Stimulated activated CD4-positive, alpha-beta T cell treated with anti-CD3 and anti-CD28 coated beads, Interleukin-2, amount 100 ng/mL, for 4 hours (primary cell): Measurements from ENCODE around the gene KCND2.

Source experiments
- DNase-seq: peaks from one replicate; pipeline ENCODE4 v3.0.0-alpha.2; 2020; ENCODE audit warnings: low read depth

The KCND2 gene

DNA sequence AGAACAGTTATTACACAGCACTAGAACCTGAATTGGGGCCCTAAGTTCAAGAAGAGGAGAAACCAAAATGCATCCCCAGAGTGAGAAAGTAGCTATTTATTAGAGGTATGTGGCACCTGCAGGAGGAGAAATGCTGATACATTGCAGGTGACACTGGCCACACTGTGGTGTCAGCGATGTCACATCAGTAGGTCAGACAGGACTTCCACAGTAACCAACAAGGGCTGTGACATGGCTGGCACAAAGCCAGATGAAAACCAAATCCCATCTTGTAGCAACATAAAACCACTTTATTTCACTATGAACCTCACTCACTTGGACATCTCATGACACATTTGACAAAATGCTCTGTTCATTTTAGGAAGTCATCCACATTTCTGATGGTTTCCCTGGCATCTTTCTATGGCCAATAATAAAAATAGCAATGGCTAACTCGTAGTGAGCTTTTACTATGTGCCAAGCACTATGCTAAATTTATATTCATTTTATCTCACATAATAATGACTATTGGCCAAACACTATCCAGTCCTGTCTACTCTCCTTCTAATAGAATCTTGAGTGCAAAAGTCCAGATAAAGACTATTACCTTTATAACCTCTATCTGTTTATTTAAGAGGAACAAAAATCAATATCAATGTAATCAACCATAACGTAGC is 430.7 kb downstream of the KCND2 start:
- DNase-seq = no peak

DNA sequence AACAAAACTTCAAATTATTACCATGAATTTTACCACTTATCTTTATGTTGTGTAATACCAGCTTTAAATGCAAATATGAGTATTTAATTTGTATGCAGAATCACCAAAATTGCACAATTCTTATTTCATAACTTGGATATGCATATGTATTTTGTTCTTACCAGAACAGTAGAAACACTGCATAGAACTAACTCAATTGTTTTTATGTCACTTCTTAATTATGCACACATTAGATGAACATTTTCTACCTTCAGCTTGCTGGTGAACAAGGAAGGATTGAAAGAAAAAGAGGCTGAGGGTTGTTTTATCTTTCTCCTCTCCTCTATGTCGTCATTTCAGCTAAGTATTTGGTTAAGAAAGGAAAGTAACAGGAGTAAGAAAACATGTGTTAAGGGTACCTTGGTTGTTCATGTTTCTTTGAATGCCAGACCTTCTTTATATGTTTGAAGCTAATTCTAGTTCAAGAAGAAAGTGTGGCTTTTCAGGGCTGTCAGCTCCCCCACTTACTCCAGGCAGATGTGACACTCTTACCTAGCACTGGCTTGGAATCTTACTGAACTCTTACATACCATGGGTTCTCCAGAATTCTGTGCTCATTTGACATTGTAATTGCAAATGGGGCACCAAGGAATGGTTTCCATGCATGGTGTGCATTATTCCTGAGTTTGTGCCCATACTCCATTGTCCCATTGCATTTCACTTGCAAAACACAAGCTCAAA is 436.4 kb downstream of the KCND2 start:
- no peak for DNase-seq

GRCh38 chr7:120709972-120710320 is 437.0 kb downstream of the KCND2 start:
- no peak for DNase-seq

DNA sequence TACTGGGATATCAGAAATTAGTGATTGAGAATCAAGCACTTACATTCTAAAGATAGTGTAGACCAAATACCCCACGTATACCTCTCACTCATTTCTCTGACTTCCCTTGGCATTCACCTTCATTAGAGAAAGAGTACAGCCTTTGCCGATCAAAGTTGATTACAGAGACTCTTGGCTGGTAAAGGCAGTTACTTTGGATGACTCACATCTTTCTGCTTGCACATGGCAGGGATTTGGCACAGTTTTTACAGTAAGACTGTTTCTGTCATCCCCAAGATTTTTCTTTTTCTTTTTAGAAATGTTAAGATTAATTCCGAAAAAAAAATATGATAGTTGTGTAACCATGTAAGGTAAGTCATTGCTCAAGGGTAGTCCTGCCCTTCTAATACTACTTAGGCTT is 442.0 kb downstream of the KCND2 start:
- DNase-seq = no peak

GRCh38 chr7:120716307-120716706 is 443.3 kb downstream of the KCND2 start:
- DNase-seq = no peak

DNA sequence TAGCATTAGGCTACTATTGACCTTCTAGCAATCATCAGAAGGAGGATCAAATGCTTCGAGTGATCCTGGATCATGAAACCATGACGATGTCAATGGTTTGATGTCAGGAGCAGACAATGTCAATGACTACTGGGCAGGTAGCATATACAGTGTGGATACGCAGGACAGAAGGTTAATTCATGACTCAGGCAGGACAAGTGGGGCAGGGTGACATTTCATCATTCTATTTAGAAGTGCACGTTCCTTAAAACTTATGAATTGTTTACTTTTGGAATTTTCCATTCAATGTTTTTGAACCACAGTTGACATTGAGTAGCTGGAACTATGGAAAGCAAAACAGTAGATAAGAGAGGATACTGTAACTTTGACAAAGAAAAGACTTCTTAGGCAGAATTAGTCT is 444.2 kb downstream of the KCND2 start:
- no peak for DNase-seq

- DNase-seq = no peak
Observed at GRCh38 chr7:120718361-120718760, 445.4 kb downstream of the KCND2 start.

GRCh38 chr7:120720317-120720716 is 447.3 kb downstream of the KCND2 start:
- no peak for DNase-seq

- no peak for DNase-seq
Observed at GRCh38 chr7:120723465-120724385, 450.8 kb downstream of the KCND2 start.

DNA sequence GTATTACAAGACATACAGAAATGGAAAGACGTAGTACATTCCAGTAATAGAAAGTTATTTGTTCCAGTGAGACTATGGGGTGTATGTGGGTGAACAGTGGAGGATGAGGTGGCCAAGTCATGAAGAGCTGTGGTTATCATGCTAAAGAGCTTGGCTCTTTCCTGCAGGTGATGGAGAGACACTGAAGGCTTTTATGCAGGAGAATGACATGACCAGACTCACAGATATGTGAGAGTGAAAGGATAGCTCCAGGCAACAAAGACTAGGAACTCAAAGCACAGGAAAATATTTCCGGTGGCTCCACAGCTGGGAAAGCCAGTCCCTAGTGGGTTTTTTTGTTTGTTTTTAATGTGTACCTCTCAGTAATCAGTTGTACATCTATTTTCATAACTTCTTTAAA is 451.5 kb downstream of the KCND2 start:
- no peak for DNase-seq

DNA sequence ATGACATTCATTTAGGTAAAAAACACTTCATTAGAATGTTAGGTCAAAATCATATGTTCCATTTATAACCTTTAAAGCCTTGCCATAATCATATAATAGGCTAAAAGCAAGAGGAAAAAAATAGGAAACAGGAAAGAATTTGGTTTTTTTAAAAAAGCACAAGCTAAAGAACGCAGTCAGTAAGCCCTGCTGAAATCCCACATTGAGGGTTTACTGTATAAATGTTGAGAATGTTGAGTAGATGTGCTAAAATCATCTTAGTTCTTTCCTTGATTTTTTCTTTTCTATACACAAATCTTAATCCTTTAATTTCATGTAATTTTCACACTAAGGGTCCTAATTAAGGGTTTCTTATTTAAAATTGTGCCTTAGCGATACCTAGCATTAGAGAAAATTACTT is 452.0 kb downstream of the KCND2 start:
- no peak for DNase-seq

GRCh38 chr7:120725376-120726039 is 452.5 kb downstream of the KCND2 start:
- DNase-seq = no peak

GRCh38 chr7:120729245-120729644 is 456.3 kb downstream of the KCND2 start:
- DNase-seq = no peak

DNA sequence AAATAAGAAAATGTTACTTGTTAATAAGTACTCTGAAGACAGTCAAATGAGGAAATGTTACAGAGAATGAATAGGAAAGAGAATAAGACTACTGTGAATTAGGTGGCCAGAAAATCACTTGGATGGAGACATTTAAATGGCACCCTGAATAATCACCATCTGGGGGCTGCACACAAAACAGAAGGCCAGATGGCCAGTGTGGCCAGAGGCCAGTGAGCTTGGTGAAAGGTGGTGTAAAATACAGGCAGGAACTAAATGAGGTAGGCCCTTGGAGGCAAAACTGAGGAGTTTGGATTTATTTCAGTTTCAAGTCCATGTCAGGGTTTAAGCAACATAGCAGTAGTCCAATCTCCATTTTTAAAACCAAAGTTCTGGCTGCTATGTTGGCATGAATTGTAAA is 458.3 kb downstream of the KCND2 start:
- no peak for DNase-seq

DNA sequence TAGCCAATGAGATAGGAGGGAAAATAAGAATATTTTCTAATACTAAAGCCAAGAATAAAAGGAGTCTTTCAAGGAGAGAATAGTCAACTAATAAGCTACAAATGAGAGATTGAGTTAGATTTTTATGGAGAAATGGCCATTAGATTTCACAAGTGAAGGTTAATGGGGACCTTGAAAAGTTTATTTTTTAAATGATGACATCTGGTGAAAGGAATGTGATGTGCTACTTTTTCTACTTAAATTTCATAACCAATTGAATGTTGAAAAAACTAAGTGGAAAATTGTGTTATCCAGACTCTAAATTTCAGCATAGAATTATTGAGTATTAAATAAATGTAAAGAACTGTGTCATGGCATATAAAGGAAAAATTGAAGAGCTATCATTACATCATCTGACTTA is 459.3 kb downstream of the KCND2 start:
- no peak for DNase-seq

GRCh38 chr7:120733143-120733542 is 460.2 kb downstream of the KCND2 start:
- no peak for DNase-seq

- DNase-seq = no peak
Observed at GRCh38 chr7:120733835-120734234, 460.9 kb downstream of the KCND2 start.

GRCh38 chr7:120735791-120736190 is 462.8 kb downstream of the KCND2 start:
- DNase-seq = no peak

GRCh38 chr7:120738816-120739215 is 465.8 kb downstream of the KCND2 start:
- no peak for DNase-seq

DNA sequence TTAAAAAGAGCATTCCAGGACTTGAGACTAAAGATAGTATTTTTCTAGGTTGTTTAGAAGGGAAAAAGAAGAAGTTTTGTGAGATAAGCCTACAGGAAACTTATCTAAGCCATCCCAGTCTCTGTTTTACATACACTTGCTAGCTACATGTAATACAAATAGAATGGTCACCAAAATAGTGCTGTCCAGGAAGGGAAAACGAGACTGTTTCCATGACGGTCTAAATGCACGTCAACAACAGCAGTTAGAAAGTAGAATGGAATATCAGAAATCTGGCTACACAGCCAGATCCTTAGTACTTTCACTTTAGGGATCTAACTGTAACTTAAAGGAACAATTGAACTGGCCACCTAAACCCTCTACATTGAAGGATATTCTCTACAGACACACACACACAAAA is 467.4 kb downstream of the KCND2 start:
- DNase-seq = no peak

DNA sequence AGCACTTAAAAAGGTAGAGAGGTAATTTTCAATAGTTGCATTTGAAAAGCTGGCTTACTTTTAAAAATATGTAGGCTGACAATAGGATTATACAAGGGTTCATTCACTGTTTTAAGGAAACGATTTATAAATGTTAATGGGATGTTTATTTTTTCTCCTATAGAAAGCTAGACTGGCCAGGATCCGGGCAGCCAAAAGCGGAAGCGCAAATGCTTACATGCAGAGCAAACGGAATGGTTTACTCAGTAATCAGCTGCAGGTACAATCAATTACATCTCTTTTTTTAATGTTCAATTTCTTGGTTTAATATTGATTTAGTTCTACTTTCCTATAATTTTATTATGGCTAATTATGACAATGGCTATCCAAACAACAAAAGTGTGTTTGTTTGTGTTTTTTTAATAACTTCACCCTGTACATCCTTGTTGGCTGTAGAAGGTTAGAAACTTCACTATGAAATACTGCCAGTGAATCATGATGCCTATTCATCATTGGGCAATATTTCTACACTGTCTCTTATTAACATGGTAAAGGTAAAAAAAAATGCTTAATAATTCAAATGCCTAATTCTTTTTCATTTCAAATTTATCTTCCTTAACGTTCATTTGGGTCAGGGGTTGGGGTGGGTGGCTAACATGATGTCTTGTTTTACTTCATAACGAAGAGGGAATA is 468.5 kb downstream of the KCND2 start:
- no peak for DNase-seq

GRCh38 chr7:120742372-120742771 is 469.4 kb downstream of the KCND2 start:
- no peak for DNase-seq
